CD4-positive, alpha-beta T cell treated with Interleukin-1 beta for 1 hour (primary cell): ENCODE data around the gene IL17C.

Experiments used
- DNase-seq, 2 donors: peaks; one replicate each; pipeline ENCODE4 v3.0.0-alpha.2; 2020 to 2022

The IL17C gene

GRCh38 chr16:88687254-88687576 lies 48.8 kb downstream of the IL17C start:
- DNase-seq: no peak

GRCh38 chr16:88687676-88688012 lies 49.3 kb downstream of the IL17C start:
- no peak for DNase-seq

- no peak for DNase-seq
Measured at GRCh38 chr16:88688013-88688778, 49.8 kb downstream of the IL17C start.
